ENCODE measurements around the gene COL3A1.

The COL3A1 gene

GRCh38 chr2:189020179-189020578, 46.0 kb downstream of the COL3A1 start:
- DNase-seq = no peak

GRCh38 chr2:189022053-189022481, 47.9 kb downstream of the COL3A1 start:
- DNase-seq = no peak

GRCh38 chr2:189022492-189022891, 48.3 kb downstream of the COL3A1 start:
- DNase-seq = no peak

- DNase-seq = no peak
Measured at GRCh38 chr2:189024901-189025618, 50.9 kb downstream of the COL3A1 start.

GRCh38 chr2:189037518-189037917, 63.3 kb downstream of the COL3A1 start:
- no peak for DNase-seq

GRCh38 chr2:189045836-189046235, 71.7 kb downstream of the COL3A1 start:
- no peak for DNase-seq

GRCh38 chr2:189046320-189046719, 72.1 kb downstream of the COL3A1 start:
- no peak for DNase-seq

- DNase-seq = no peak
Measured at GRCh38 chr2:189047171-189047888, 73.2 kb downstream of the COL3A1 start.

- DNase-seq = no peak
Measured at GRCh38 chr2:189048189-189048588, 74.0 kb downstream of the COL3A1 start.

GRCh38 chr2:189049709-189050164, 75.6 kb downstream of the COL3A1 start:
- DNase-seq = no peak

GRCh38 chr2:189050165-189050712, 76.1 kb downstream of the COL3A1 start:
- DNase-seq = no peak

- DNase-seq = no peak
Measured at GRCh38 chr2:189056200-189057106, 82.3 kb downstream of the COL3A1 start.

- DNase-seq = no peak
Measured at GRCh38 chr2:189057316-189057715, 83.1 kb downstream of the COL3A1 start.

- DNase-seq = no peak
Measured at GRCh38 chr2:189060096-189060642, 86.0 kb downstream of the COL3A1 start.
